Fibroblast of lung (primary cell): ENCODE data around the gene VPS41. TPM values are rescaled to one million over a fixed set of nuclear protein-coding genes. Genes with fewer than 3 reads are reported as not detected.

Experiments used
- DNase-seq, 2 donors: peaks; one replicate each; pipeline versions ENCODE4 v3.0.0 to v3.0.0-alpha.2; 2010; ENCODE audit warnings: low read depth in 2 of 2
- H2AFZ ChIP-seq: 2 replicates; pipeline ENCODE4 v1.5.1; 2012; ENCODE audit warnings: low read length, control low read depth, inconsistent platforms
- H3K27ac ChIP-seq: 2 replicates; pipeline ENCODE4 v1.5.1; 2011; ENCODE audit warnings: low read length, control low read depth; ENCODE audit not compliant: insufficient read depth
- H3K27me3 ChIP-seq: 2 replicates; pipeline ENCODE4 v1.5.1; 2011; ENCODE audit warnings: mild to moderate bottlenecking, low read length; ENCODE audit not compliant: control insufficient read depth, insufficient read depth
- H3K36me3 ChIP-seq: 2 replicates; pipeline ENCODE4 v1.5.1; 2011; ENCODE audit warnings: low read length; ENCODE audit not compliant: control insufficient read depth, insufficient read depth
- H3K4me1 ChIP-seq: 2 replicates; pipeline ENCODE4 v1.5.1; 2011; ENCODE audit warnings: low read length; ENCODE audit not compliant: control insufficient read depth, insufficient read depth; ENCODE audit errors: extremely low read depth
- H3K4me2 ChIP-seq: 2 replicates; pipeline ENCODE4 v1.5.1; 2011; ENCODE audit warnings: low read length, control low read depth; ENCODE audit not compliant: insufficient read depth; ENCODE audit errors: extremely low read depth
- H3K4me3 ChIP-seq, 4 experiments: fragments of 200-600 bp in 1 of 4; sonication (generic) in 1 of 4; replicated peaks in 1 of 4; 2 replicates each; pipeline ENCODE4 v1.5.1; 2011 to 2016; ENCODE audit warnings: low read length in 4 of 4, low read depth in 3 of 4, mild to moderate bottlenecking in 3 of 4, control low read depth in 2 of 4, inconsistent platforms in 1 of 4, mixed read lengths in 1 of 4; ENCODE audit not compliant: insufficient read depth in 1 of 4; ENCODE audit errors: control extremely low read depth in 1 of 4
- H3K79me2 ChIP-seq: 2 replicates; pipeline ENCODE4 v1.5.1; 2012; ENCODE audit warnings: mild to moderate bottlenecking, low read length, inconsistent platforms; ENCODE audit not compliant: control insufficient read depth, insufficient read depth
- H3K9ac ChIP-seq: 2 replicates; pipeline ENCODE4 v1.5.1; 2011; ENCODE audit warnings: mild to moderate bottlenecking, low read length, control low read depth; ENCODE audit not compliant: insufficient read depth
- H3K9me3 ChIP-seq: 2 replicates; pipeline ENCODE4 v1.5.1; 2012; ENCODE audit warnings: low read depth, low read length; ENCODE audit not compliant: control insufficient read depth, insufficient read depth
- H4K20me1 ChIP-seq: 2 replicates; pipeline ENCODE4 v1.5.1; 2011; ENCODE audit warnings: low read length; ENCODE audit not compliant: control insufficient read depth, insufficient read depth; ENCODE audit errors: extremely low read depth
- EZH2 ChIP-seq: IDR thresholded peaks from 2 replicates; pipeline ENCODE4 v1.5.1; 2012; ENCODE audit warnings: low read length, control low read depth, mild to moderate bottlenecking; ENCODE audit errors: missing control alignments
- polyA plus RNA-seq, 2 donors: library from polyadenylated mRNA; depleted of rRNA in 1 of 2; stranded (reverse) in 1 of 2; unstranded in 1 of 2; fragments of >200 nt; gene quantifications; 2 replicates each; pipeline ENCODE4 v1.2.1, GENCODE V29; 2011 to 2012; ENCODE audit warnings: missing spikeins in 1 of 2
- total RNA-seq: library from RNA; depleted of rRNA; stranded (reverse); fragments of >200 nt; gene quantifications from 2 replicates; pipeline ENCODE4 v1.2.1, GENCODE V29; 2014
- TF ChIP-seq, protein P1 (sequence below), 2 donors: IDR thresholded peaks in 1 of 2; conservative IDR thresholded peaks in 1 of 2; 1 replicate in 1 of 2; 2 replicates in 1 of 2; pipeline ENCODE4 v1.5.1; 2011 to 2012; ENCODE audit warnings: low read length in 2 of 2, control low read depth in 1 of 2, inconsistent platforms in 1 of 2, low read depth in 1 of 2, mild to moderate bottlenecking in 1 of 2

The VPS41 gene
- total and polyA plus RNA-seq, 2 donors (not counting 1 experiment from before 2014, with no cell fraction given): 55.5 to 66.7 TPM

DNA sequence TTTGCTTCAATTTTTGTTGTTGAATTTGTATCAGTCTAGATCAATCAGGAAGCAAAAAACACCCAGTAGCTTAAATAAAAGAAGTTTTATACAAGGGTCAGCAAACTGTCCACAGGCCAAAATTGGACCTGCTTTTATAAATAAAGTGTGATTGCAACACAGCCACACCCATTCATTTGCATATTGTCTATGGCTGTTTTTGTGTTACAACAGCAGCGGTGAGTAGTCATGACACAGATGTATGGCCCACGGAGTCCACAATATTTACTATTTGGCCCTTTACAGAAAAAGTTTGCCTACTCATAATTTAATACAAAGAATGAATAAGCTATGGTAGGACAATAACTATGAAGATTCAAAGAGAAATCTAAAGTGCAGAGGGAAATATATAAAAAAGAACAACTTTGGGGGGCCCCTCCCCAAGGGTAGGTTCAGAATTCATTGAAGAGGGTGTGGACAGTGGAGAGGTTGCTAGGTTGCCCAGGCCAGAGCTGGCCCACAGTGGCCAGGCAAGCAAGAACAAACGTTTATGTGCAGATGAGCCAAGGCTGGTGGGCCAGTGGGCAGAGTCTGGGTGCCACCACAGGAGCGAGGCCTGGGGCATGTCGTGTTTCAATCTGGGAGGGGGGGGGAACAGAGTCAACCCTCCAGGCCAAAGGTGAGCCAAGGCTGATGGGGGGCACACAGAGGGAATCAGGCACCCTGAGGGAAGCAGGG lies 230.9 kb downstream of the VPS41 start:
- Histone ChIP-seq H3K79me2 (no peaks in the 10 kb centered on the region), H2AFZ (no peak overlapping the region), H3K4me3 (no peak overlapping the region), H3K9ac (no peak overlapping the region), H3K27ac (no peak overlapping the region), H3K36me3 (no peaks in the 10 kb centered on the region), H3K27me3 (no peaks in the 10 kb centered on the region), H4K20me1 (no peaks in the 10 kb centered on the region), H3K4me1 (no peaks in the 10 kb centered on the region), H3K4me2 (no peak overlapping the region), H3K9me3 (no peaks in the 10 kb centered on the region)
- TF ChIP-seq, protein P1, sequence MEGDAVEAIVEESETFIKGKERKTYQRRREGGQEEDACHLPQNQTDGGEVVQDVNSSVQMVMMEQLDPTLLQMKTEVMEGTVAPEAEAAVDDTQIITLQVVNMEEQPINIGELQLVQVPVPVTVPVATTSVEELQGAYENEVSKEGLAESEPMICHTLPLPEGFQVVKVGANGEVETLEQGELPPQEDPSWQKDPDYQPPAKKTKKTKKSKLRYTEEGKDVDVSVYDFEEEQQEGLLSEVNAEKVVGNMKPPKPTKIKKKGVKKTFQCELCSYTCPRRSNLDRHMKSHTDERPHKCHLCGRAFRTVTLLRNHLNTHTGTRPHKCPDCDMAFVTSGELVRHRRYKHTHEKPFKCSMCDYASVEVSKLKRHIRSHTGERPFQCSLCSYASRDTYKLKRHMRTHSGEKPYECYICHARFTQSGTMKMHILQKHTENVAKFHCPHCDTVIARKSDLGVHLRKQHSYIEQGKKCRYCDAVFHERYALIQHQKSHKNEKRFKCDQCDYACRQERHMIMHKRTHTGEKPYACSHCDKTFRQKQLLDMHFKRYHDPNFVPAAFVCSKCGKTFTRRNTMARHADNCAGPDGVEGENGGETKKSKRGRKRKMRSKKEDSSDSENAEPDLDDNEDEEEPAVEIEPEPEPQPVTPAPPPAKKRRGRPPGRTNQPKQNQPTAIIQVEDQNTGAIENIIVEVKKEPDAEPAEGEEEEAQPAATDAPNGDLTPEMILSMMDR (conservative IDR thresholded peaks at IDR 0.05 in 1 of 2, IDR thresholded peaks at IDR 0.05 in 1 of 2; ENCODE audit: low read depth in 1 of 2, low read length in 2 of 2): no peak
- TF ChIP-seq EZH2: no peak
- DNase-seq: no peak

DNA sequence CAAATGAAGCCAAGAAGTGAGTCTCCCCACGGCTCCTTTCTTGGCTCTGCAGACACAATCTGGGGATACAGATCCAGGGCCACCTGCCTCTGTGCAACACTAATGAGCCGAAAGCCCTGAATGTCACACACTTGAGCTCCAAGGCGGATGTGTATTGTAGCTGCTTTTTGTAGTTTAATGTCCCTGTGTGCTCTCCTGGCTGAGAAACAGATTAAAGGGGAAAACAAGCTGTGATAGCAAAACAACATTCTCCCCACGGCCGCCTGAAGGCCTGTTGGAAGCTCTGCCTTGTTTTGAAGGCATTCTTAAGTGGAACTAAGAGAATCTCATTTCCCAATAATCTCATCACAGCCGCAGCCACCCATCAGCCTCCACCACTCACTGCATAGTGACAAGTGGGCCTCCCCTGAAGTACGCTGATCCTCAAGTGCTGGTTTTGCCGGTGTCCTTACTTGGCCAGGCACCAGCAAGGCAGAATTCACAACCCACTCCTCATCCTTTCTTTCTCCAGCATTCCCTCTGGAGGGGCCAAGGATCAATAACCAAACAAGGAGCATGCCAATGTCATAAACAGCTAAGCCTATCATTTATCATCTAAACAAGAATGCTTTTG lies 233.4 kb downstream of the VPS41 start:
- Histone ChIP-seq H3K27me3 (no peaks in the 10 kb centered on the region), H4K20me1 (no peaks in the 10 kb centered on the region), H3K36me3 (no peaks in the 10 kb centered on the region), H3K4me1 (no peaks in the 10 kb centered on the region), H2AFZ (no peak overlapping the region), H3K79me2 (no peaks in the 10 kb centered on the region), H3K4me2 (no peak overlapping the region), H3K27ac (no peak overlapping the region), H3K9me3 (no peaks in the 10 kb centered on the region), H3K9ac (no peak overlapping the region), H3K4me3 (no peak overlapping the region)
- no peak for DNase-seq
- TF ChIP-seq EZH2: no peak
- TF ChIP-seq, protein P1 (conservative IDR thresholded peaks at IDR 0.05 in 1 of 2, IDR thresholded peaks at IDR 0.05 in 1 of 2; ENCODE audit: low read depth in 1 of 2, low read length in 2 of 2): no peak

DNA sequence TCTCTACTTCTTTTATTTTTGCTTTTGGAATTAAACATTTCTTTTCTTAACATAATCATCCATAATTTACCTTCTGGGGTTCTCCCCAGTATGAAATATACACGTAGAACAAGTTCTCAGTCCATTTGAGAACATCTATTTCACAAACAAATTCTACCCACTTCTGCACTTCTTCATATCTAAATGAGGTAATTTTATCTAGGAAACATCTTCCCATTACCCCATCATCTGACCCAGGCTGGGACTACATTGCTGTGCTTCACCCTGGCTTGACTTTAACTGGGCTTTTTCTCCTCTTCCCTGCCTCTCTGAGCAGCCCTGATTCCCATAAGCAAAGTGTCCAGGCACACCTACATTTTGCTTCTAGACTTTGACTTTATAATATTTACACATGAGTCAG lies 234.5 kb downstream of the VPS41 start:
- H3K4me2 ChIP-seq: no peak overlapping the region
- H3K79me2 ChIP-seq: no peaks in the 10 kb centered on the region
- no peaks in the 10 kb centered on the region for H3K36me3 ChIP-seq
- no peaks in the 10 kb centered on the region for H3K27me3 ChIP-seq
- TF ChIP-seq EZH2: no peak
- TF ChIP-seq, protein P1 (conservative IDR thresholded peaks at IDR 0.05 in 1 of 2, IDR thresholded peaks at IDR 0.05 in 1 of 2; ENCODE audit: low read depth in 1 of 2, low read length in 2 of 2): no peak
- no peaks in the 10 kb centered on the region for H3K9me3 ChIP-seq
- H3K27ac ChIP-seq: no peak overlapping the region
- no peaks in the 10 kb centered on the region for H4K20me1 ChIP-seq
- H2AFZ ChIP-seq: no peak overlapping the region
- no peaks in the 10 kb centered on the region for H3K4me1 ChIP-seq
- no peak overlapping the region for H3K4me3 ChIP-seq
- no peak overlapping the region for H3K9ac ChIP-seq
- no peak for DNase-seq
